Adrenal gland (tissue), 12 donors: ENCODE results near the gene ABCC3. TPM values are rescaled to one million over a fixed set of nuclear protein-coding genes. Genes with fewer than 3 reads are reported as not detected.

Experiments used
- DNase-seq, 7 donors: peaks; one replicate each; pipeline ENCODE4 v3.0.0-alpha.2; 2019 to 2020
- H3K27ac ChIP-seq, 5 donors: fragments of 200-600 bp; sonication (generic) in 4 of 5; 1 replicate in 3 of 5; 2 replicates in 2 of 5; pipeline versions ENCODE4 v1.5.1 to v1.8.0; 2016 to 2020; ENCODE audit warnings: mild to moderate bottlenecking in 1 of 5
- H3K27me3 ChIP-seq: fragments of 200-600 bp; 2 replicates; pipeline ENCODE4 v1.8.0; 2021
- H3K36me3 ChIP-seq, 2 donors: fragments of 200-600 bp; replicated peaks in 1 of 2; 1 replicate in 1 of 2; 2 replicates in 1 of 2; pipeline versions ENCODE4 v1.5.1 to v1.8.0; 2018 to 2022
- H3K4me1 ChIP-seq, 2 donors: fragments of 200-600 bp; replicated peaks in 1 of 2; 1 replicate in 1 of 2; 2 replicates in 1 of 2; pipeline versions ENCODE4 v1.5.1 to v1.8.0; 2018 to 2021
- H3K4me3 ChIP-seq, 4 donors: fragments of 200-600 bp; sonication (generic) in 3 of 4; one replicate each; pipeline ENCODE4 v1.5.1; 2016 to 2018
- H3K9me3 ChIP-seq, 3 donors: fragments of 200-600 bp; sonication (generic) in 1 of 3; replicated peaks in 1 of 3; 1 replicate in 2 of 3; 2 replicates in 1 of 3; pipeline versions ENCODE4 v1.5.1 to v1.8.0; 2016 to 2021
- CTCF ChIP-seq, 6 experiments: fragments of 450-650 bp in 4 of 6; fragments of 200-600 bp in 2 of 6; sonication (generic) in 1 of 6; IDR thresholded peaks; 1 replicate in 5 of 6; 2 replicates in 1 of 6; pipeline versions ENCODE4 v1.5.1 to v1.8.0; 2016 to 2021; ENCODE audit warnings: antibody characterized with exemption in 6 of 6, mild to moderate bottlenecking in 2 of 6, moderate library complexity in 1 of 6
- POLR2A ChIP-seq, 2 donors: fragments of 450-650 bp; IDR thresholded peaks; one replicate each; pipeline ENCODE4 v1.6.1; 2017; ENCODE audit warnings: antibody characterized with exemption in 2 of 2, mild to moderate bottlenecking in 2 of 2, moderate library complexity in 1 of 2
- WGBS, 4 donors: extraction: QIAGEN DNeasy Blood & Tissue Kit in 2 of 4; methylation state at CpG; one replicate each; pipeline versions ENCODE4 v1.1.5 to v1.1.7; 2013 to 2017; 5-methylcytosine and 5-hydroxymethylcytosine counted together
- intact Hi-C, 2 donors: fragments of 100-400 bp; cut with DNase I; formaldehyde crosslinking; loops; one replicate each; pipeline versions ENCODE4 v1.14.1 to v1.15.0; 2022 to 2023
- polyA plus RNA-seq, 3 donors: library from polyadenylated mRNA; stranded (reverse); fragments of 200-250 nt in 2 of 3; fragments of 350-450 nt in 1 of 3; fragmentation: Illumina TruSeq in 1 of 3; extraction: RNeasy Lipid Tissue Mini Kit (QIAGEN cat#74804) in 1 of 3; gene quantifications; one replicate each; pipeline ENCODE4 v1.2.3, GENCODE V29; 2013 to 2014
- total RNA-seq, 9 donors: library from RNA; depleted of rRNA in 4 of 9; stranded (reverse); fragments of >200 nt in 4 of 9; fragments of 120-200 nt in 1 of 9; fragmentation: NEBNext Ultra II Directional in 1 of 9; extraction: Animal tissue kit (Norgen Biotek cat#: 25700) in 1 of 9; gene quantifications; one replicate each; pipeline versions ENCODE4 v1.1.0 to v1.2.4, GENCODE V29; 2013 to 2023
- donor health status: healthy with polysubstance abuse.
- donor health status: Bipolar disorder and iron deficiency.
- donor health status: DM: yes; HTN: yes; CAD: no.
- donor health status: DM: no; HTN: no; CAD: no.
- donor health status: DM: no; HTN: no; CAD: no.
- donor health status: DM: yes; HTN: yes; CAD: no.

The ABCC3 gene
- total and polyA plus RNA-seq, 12 donors, result 7.2 to 448 (median 262) TPM

DNA sequence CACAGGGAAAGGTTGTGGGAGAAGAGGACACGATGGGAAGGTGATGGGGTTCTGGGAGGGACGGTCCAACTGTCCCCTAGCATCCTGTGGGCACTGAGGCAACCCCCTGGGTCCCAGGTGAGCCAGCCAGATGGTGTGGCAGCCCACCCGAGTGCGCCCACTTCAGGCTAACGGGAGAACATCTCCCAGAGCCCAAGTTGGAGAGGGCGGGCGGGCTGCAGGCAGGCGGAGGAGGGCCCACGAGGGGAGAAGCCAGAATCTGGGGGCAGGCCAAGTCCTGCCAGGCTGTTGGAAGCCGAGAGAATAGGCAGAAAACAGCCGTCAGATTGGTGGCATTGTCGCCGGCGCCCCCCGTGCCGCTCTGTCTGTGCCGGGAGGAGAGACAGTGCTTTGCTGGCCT, 13.8 kb upstream of the ABCC3 start:
- TF ChIP-seq CTCF (IDR thresholded peaks at IDR 0.05) (no peak), POLR2A (IDR thresholded peaks at IDR 0.05) (no peak)
- intact Hi-C loops, result loop anchor here (5.0 to 10.0 kb wide), 3 partner anchors 69 to 136 kb away; no protein-coding TSS in a partner anchor

GRCh38 chr17:50621574-50622031, 13.1 kb upstream of the ABCC3 start:
- peaks cover 0 to 12% of the 10 kb centered on the region in 2 donors for H3K4me1 ChIP-seq
- 72 to 80% (median 76%) methylated on average over 12 to 16 of the region's 16 CpGs for WGBS, 4 donors
- DNase-seq, result no peak
- TF ChIP-seq CTCF (IDR thresholded peaks at IDR 0.05), result no peak
- no peak for TF ChIP-seq POLR2A (IDR thresholded peaks at IDR 0.05)
- no peak overlapping the region for H3K4me3 ChIP-seq
- no peaks in the 10 kb centered on the region for H3K36me3 ChIP-seq
- intact Hi-C loops, result loop anchor here (5.0 to 10.0 kb wide), 3 partner anchors 69 to 137 kb away; no protein-coding TSS in a partner anchor
- H3K27me3 ChIP-seq, result no peaks in the 10 kb centered on the region
- no peaks in the 10 kb centered on the region for H3K9me3 ChIP-seq
- no peak overlapping the region for H3K27ac ChIP-seq

More for the DNA sequence above, 13.8 kb upstream of the ABCC3 start:
- Histone ChIP-seq H3K27me3 (no peaks in the 10 kb centered on the region), H3K36me3 (no peaks in the 10 kb centered on the region), H3K27ac (no peak overlapping the region), H3K4me3 (no peak overlapping the region), H3K4me1 (peaks cover 0 to 12% of the 10 kb centered on the region in 2 donors), H3K9me3 (no peaks in the 10 kb centered on the region)
- DNase-seq, result no peak
- 80 to 88% (median 83%) methylated on average over 17 of the region's 17 CpGs for WGBS, 4 donors

GRCh38 chr17:50624321-50624934, 10.3 kb upstream of the ABCC3 start:
- no peak for TF ChIP-seq POLR2A (IDR thresholded peaks at IDR 0.05)
- no peak for TF ChIP-seq CTCF (IDR thresholded peaks at IDR 0.05)
- WGBS, 4 donors, result 81 to 85% (median 83%) methylated on average over 6 to 7 of the region's 7 CpGs
- Histone ChIP-seq H3K27ac (no peak overlapping the region), H3K9me3 (no peaks in the 10 kb centered on the region), H3K4me1 (no peaks in the 10 kb centered on the region), H3K36me3 (no peaks in the 10 kb centered on the region), H3K4me3 (no peak overlapping the region), H3K27me3 (no peaks in the 10 kb centered on the region)
- no peak for DNase-seq
- intact Hi-C loops, result loop anchor here (5.0 to 10.0 kb wide), 3 partner anchors 72 to 140 kb away; no protein-coding TSS in a partner anchor

GRCh38 chr17:50625032-50625871, 9.4 kb upstream of the ABCC3 start:
- 85 to 90% (median 87%) methylated on average over 12 to 19 of the region's 19 CpGs for WGBS, 4 donors
- no peaks in the 10 kb centered on the region for H3K9me3 ChIP-seq
- no peak overlapping the region for H3K4me3 ChIP-seq
- H3K36me3 ChIP-seq, result no peaks in the 10 kb centered on the region
- intact Hi-C loops, result loop anchor here in 1 of 2 donors (5.0 to 10.0 kb wide), 2 partner anchors 78 to 140 kb away; partner anchors contain the start of gene SPATA20
- no peaks in the 10 kb centered on the region for H3K27me3 ChIP-seq
- no peaks in the 10 kb centered on the region for H3K4me1 ChIP-seq
- TF ChIP-seq POLR2A (IDR thresholded peaks at IDR 0.05) (no peak), CTCF (IDR thresholded peaks at IDR 0.05) (no peak)
- H3K27ac ChIP-seq, result no peak overlapping the region
- peak in 1 of 7 donors; percentile 15 for DNase-seq
